GM03348 (cell line): ENCODE data around the gene TMPRSS11A.

Source experiments
- DNase-seq: peaks from one replicate; pipeline ENCODE4 v3.0.0; 2012; ENCODE audit warnings: low spot score

The TMPRSS11A gene

GRCh38 chr4:67963356-67963755, at the start of gene TMPRSS11A:
TSS of gene TMPRSS11A (minus strand) at chr4:67963493. CDS start at chr4:67963393, 100 bp downstream.
- DNase-seq, result no peak

- no peak for DNase-seq
Observed at GRCh38 chr4:68011684-68012083, 48.4 kb upstream of the TMPRSS11A start.

GRCh38 chr4:68002906-68003305, 39.6 kb upstream of the TMPRSS11A start:
- DNase-seq, result no peak

GRCh38 chr4:67996127-67996526, 32.8 kb upstream of the TMPRSS11A start:
- no peak for DNase-seq

GRCh38 chr4:67988991-67989390, 25.7 kb upstream of the TMPRSS11A start:
- no peak for DNase-seq

- no peak for DNase-seq
Observed at GRCh38 chr4:67983333-67983732, 20.0 kb upstream of the TMPRSS11A start.

- no peak for DNase-seq
Observed at GRCh38 chr4:67980512-67980911, 17.2 kb upstream of the TMPRSS11A start.

- no peak for DNase-seq
Observed at GRCh38 chr4:67973608-67974007, 10.3 kb upstream of the TMPRSS11A start.

GRCh38 chr4:67954890-67955289, 8.4 kb downstream of the TMPRSS11A start:
- no peak for DNase-seq

GRCh38 chr4:67941074-67941473, 22.2 kb downstream of the TMPRSS11A start:
- DNase-seq, result no peak

GRCh38 chr4:67940506-67940905, 22.8 kb downstream of the TMPRSS11A start:
- DNase-seq, result no peak

- no peak for DNase-seq
Observed at GRCh38 chr4:67939195-67939594, 24.1 kb downstream of the TMPRSS11A start.

- no peak for DNase-seq
Observed at GRCh38 chr4:67935888-67936287, 27.4 kb downstream of the TMPRSS11A start.

GRCh38 chr4:67934628-67935027, 28.7 kb downstream of the TMPRSS11A start:
- no peak for DNase-seq

- no peak for DNase-seq
Observed at GRCh38 chr4:67933755-67934154, 29.5 kb downstream of the TMPRSS11A start.

- no peak for DNase-seq
Observed at GRCh38 chr4:67933038-67933437, 30.3 kb downstream of the TMPRSS11A start.

- no peak for DNase-seq
Observed at GRCh38 chr4:67931256-67931655, 32.0 kb downstream of the TMPRSS11A start.

- no peak for DNase-seq
Observed at GRCh38 chr4:67929426-67929825, 33.9 kb downstream of the TMPRSS11A start.

GRCh38 chr4:67928546-67928945, 34.7 kb downstream of the TMPRSS11A start:
- no peak for DNase-seq

- DNase-seq, result no peak
Observed at GRCh38 chr4:67927251-67927650, 36.0 kb downstream of the TMPRSS11A start.

GRCh38 chr4:67926485-67926884, 36.8 kb downstream of the TMPRSS11A start:
- no peak for DNase-seq

- DNase-seq, result no peak
Observed at GRCh38 chr4:67922697-67923096, 40.6 kb downstream of the TMPRSS11A start.

- no peak for DNase-seq
Observed at GRCh38 chr4:67918428-67918827, 44.9 kb downstream of the TMPRSS11A start.

GRCh38 chr4:67915400-67915966, 47.8 kb downstream of the TMPRSS11A start:
- DNase-seq, result no peak

- DNase-seq, result no peak
Observed at GRCh38 chr4:67912080-67912479, 51.2 kb downstream of the TMPRSS11A start.
